ELF-1 (cell line): ENCODE measurements around the gene GLOD5.
A peak's percentile ranks its signal among the peaks of the same experiment; 100 is the strongest.
"Not testable (repeated sequence)": the region's sequence is repeated elsewhere in the genome, so short reads cannot be mapped to it uniquely, and the experiment has no call there.

Experiments
- DNase-seq: peaks from one replicate; pipeline ENCODE4 v3.0.0-alpha.2; 2016; ENCODE audit warnings: low read depth, low spot score

Gene GLOD5

GRCh38 chrX:48793935-48794334 is 32.4 kb downstream of the GLOD5 start:
- DNase-seq, result no peak

- DNase-seq, result no peak
These were observed 32.9 kb downstream of the GLOD5 start for GRCh38 chrX:48794340-48794910.

- peak; percentile 61 for DNase-seq
These were observed 33.5 kb downstream of the GLOD5 start for GRCh38 chrX:48794911-48795515.

- DNase-seq, result no peak
These were observed 36.8 kb downstream of the GLOD5 start for GRCh38 chrX:48798318-48798717.

- no peak for DNase-seq
These were observed 39.2 kb downstream of the GLOD5 start for GRCh38 chrX:48800574-48801279.

- DNase-seq, result peak; percentile 100
These were observed 39.9 kb downstream of the GLOD5 start, which contains the start of gene HDAC6 for GRCh38 chrX:48801280-48802088. HDAC6 (plus strand) TSS chrX:48802067; CDS start chrX:48802693, 626 bp downstream.

- peak; percentile 98 for DNase-seq
These were observed 40.8 kb downstream of the GLOD5 start for GRCh38 chrX:48802089-48802904.

- peak; percentile 36 for DNase-seq
These were observed 41.3 kb downstream of the GLOD5 start for GRCh38 chrX:48802905-48803200.

GRCh38 chrX:48806081-48806480 is 44.5 kb downstream of the GLOD5 start:
- DNase-seq, result no peak

GRCh38 chrX:48813644-48814043 is 52.1 kb downstream of the GLOD5 start:
- no peak for DNase-seq

- no peak for DNase-seq
These were observed 53.2 kb downstream of the GLOD5 start for GRCh38 chrX:48814722-48815121.

- DNase-seq, result peak; percentile 60
These were observed 53.7 kb downstream of the GLOD5 start for GRCh38 chrX:48815266-48815665.

- no peak for DNase-seq
These were observed 54.7 kb downstream of the GLOD5 start for GRCh38 chrX:48816014-48816810.

- no peak for DNase-seq
These were observed 56.6 kb downstream of the GLOD5 start for GRCh38 chrX:48818098-48818497.

- DNase-seq, result no peak
These were observed 57.3 kb downstream of the GLOD5 start for GRCh38 chrX:48818866-48819265.

- not testable (repeated sequence) for DNase-seq
These were observed 57.8 kb downstream of the GLOD5 start for GRCh38 chrX:48819394-48819793.

GRCh38 chrX:48823053-48823452 is 61.5 kb downstream of the GLOD5 start:
- DNase-seq, result peak; percentile 30
